GM10248 (cell line): ENCODE results near the gene TAMALIN.

Experiments used
- CTCF ChIA-PET: fragments of 300-600 bp; sonication (Branson Sonifier 250); formaldehyde crosslinking; extraction: SDS; loops from one replicate; lab custom pipeline; 2021; ENCODE audit warnings: antibody characterized with exemption; lab: Yijun Ruan, JAX
- POLR2A ChIA-PET: fragments of 350-650 bp; sonication (Branson Sonifier 250); formaldehyde crosslinking; extraction: SDS; loops from one replicate; lab custom pipeline; 2020; ENCODE audit warnings: antibody characterized with exemption; lab: Yijun Ruan, JAX
- DNase-seq: peaks from one replicate; pipeline ENCODE4 v3.0.0; 2012; ENCODE audit errors: extremely low spot score
- TF ChIP-seq, protein P1 (sequence below): IDR thresholded peaks from 2 replicates; pipeline ENCODE4 v1.5.1; 2012; ENCODE audit warnings: mild to moderate bottlenecking, low read depth; ENCODE audit errors: extremely low read depth, missing control alignments, control extremely low read depth

TAMALIN gene

DNA sequence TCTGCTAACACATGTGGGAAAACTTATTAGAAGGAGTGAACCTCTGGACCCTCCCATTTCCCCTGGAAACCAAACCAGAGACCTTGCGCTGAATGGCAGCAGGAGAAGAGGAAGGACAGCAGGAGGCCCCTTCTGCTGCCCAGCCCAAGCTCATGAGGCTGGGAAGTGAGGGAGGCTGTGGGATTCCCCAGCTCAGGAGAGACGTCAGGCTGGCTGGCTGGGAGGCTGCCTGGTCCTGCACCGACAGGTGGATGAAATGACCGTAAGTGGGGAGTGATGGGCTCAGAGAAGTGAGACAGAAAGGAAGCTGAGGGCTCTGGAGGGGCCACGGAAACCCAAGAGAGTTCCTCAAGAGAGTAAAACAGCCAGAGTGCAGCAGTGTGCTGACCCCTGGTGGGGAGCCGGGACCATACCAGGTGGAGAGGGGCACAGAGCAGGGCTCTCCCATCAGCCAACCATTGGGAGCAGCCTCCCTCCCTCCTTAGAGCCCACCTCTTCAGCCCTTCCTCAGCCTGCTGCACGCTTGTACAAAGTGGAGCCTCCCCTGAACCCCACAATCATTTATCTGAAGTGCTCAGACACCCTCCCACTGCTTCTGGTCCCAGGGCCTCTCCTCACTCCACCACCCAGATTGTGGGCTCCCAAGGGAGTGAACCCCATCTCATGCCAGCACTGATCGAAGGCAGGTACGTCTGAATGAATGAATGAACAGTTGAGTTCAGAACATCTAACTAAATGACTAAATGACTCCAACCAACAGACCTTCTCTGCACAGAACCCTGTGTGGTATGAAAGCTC lies 14.0 kb downstream of the TAMALIN start:
- ChIA-PET CTCF (interaction anchor here (0.7 to 33.0 kb wide), 17 partner anchors 14 to 129 kb away, joined by 3 to 1220 read pairs (median 4); partner anchors contain the start of genes ATG101, NR4A1, SMIM41 and TAMALIN), POLR2A (interaction anchor here (1.9 kb wide), 1 partner anchor 14 kb away, joined by 9 read pairs; the partner anchor contains the start of gene TAMALIN)
- TF ChIP-seq, protein P1, sequence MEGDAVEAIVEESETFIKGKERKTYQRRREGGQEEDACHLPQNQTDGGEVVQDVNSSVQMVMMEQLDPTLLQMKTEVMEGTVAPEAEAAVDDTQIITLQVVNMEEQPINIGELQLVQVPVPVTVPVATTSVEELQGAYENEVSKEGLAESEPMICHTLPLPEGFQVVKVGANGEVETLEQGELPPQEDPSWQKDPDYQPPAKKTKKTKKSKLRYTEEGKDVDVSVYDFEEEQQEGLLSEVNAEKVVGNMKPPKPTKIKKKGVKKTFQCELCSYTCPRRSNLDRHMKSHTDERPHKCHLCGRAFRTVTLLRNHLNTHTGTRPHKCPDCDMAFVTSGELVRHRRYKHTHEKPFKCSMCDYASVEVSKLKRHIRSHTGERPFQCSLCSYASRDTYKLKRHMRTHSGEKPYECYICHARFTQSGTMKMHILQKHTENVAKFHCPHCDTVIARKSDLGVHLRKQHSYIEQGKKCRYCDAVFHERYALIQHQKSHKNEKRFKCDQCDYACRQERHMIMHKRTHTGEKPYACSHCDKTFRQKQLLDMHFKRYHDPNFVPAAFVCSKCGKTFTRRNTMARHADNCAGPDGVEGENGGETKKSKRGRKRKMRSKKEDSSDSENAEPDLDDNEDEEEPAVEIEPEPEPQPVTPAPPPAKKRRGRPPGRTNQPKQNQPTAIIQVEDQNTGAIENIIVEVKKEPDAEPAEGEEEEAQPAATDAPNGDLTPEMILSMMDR = peak; percentile 67
- peak; percentile 71 for DNase-seq

DNA sequence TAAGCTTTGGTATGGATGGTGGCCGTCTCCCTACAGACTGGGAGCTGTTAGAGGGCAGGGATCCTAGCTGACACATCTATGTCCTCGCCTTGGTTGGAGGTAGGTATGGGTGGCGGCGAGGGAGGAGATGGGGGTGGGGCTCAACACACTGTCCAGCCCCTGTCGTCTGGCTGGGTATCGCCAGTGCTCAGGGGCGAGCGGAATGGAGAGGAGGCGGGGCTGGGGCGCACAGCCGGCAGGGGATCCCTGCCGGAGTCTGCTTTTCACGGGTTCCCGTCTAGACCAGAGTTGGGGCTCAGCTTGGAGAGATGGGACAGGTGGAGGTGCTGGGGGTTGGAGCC lies 16.1 kb downstream of the TAMALIN start:
- ChIA-PET CTCF (interaction anchor here (1.1 to 33.0 kb wide), 14 partner anchors 12 to 107 kb away, joined by 3 to 1220 read pairs (median 10); partner anchors contain the start of genes ATG101, NR4A1, SMIM41 and TAMALIN), POLR2A (interaction anchor here (0.7 to 1.0 kb wide), 2 partner anchors 16 kb away, joined by 3 to 8 read pairs; partner anchors contain the start of gene TAMALIN)
- TF ChIP-seq, protein P1 = no peak
- no peak for DNase-seq

DNA sequence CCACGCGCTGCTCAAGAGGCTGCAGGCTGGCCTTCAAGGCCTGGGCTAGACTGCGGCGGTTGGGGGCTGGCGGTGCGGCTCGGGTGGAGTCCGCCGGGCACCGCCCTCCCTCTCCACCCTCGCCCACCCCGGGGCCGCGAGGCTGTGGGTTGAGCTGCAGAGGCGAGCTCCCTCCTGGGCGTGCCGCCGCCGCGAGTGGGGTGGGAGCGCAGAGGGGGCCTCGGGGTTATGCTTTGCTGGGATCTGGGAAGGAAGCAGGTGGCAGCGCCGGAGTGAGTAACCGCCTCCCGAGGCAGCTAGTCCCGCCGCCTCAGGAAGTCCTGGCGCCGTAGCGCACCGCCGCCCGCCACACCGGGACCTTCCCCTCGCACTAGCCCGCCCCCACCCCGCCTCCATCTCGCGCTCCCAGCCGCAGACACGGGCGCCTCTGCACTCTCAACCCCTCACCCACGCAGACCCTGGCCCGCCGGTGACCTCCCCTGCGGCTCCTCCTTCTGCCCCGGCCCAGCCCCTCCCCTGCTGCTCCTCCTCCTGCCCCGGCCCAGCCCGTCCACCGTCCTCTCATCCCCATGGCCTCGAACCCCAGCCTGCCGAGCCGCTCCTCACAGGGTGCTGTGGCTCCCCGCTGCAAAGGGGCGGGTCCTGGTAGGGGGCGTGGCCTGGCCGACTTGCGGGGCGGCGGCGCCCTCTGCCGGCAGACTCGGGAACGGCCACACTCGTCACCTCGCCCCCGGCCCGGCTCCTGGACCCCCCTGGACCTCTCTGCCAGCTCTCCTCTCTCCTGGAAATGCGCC lies 16.6 kb downstream of the TAMALIN start:
- DNase-seq = peak; percentile 92
- ChIA-PET CTCF (interaction anchor here (1.0 to 33.0 kb wide), 16 partner anchors 12 to 107 kb away, joined by 3 to 1220 read pairs (median 10); partner anchors contain the start of genes ATG101, NR4A1, SMIM41 and TAMALIN), POLR2A (interaction anchor here (0.6 to 0.7 kb wide), 3 partner anchors 10 to 17 kb away, joined by 3 to 5 read pairs (median 3); partner anchors contain the start of gene TAMALIN)
- TF ChIP-seq, protein P1 = peak; percentile 89

GRCh38 chr12:52023976-52024688 lies 17.4 kb downstream of the TAMALIN start:
- CTCF ChIA-PET = interaction anchor here (1.0 to 33.0 kb wide), 19 partner anchors 11 to 145 kb away, joined by 3 to 1220 read pairs (median 17); partner anchors contain the start of genes ATG101, NR4A1, SMIM41 and TAMALIN
- DNase-seq = no peak
- POLR2A ChIA-PET = interaction anchor here (0.7 to 1.3 kb wide), 2 partner anchors 9 to 18 kb away, joined by 3 to 7 read pairs; partner anchors contain the start of gene TAMALIN
- TF ChIP-seq, protein P1 = peak; percentile 3

DNA sequence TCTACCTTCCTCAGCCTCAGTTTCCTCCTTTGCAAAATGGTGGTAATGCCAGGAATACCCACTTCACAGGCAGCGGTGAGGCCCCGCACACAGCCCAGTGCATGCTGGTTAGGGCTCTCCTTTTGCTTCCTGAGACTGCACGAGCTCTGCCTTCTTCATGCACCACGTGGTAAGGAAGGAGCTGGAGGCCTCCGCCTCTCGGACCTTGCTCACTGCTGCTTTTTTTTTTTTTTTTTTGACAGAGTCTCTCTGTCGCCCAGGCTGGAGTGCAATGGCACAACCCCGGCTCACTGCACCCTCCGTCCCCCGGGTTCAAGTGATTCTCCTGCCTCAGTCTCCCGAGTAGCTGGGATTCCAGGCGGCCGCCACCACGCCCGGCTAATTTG lies 18.1 kb downstream of the TAMALIN start:
- CTCF ChIA-PET = interaction anchor here (0.8 to 33.0 kb wide), 36 partner anchors 10 to 968 kb away, joined by 3 to 1220 read pairs (median 6); partner anchors contain the start of genes ACVR1B, ATG101, KRT85 and NR4A1
- POLR2A ChIA-PET = interaction anchor here (0.7 to 1.3 kb wide), 4 partner anchors 18 to 60 kb away, joined by 3 to 7 read pairs (median 5); partner anchors contain the start of genes NR4A1 and TAMALIN
- TF ChIP-seq, protein P1 = no peak
- no peak for DNase-seq
